Thyroid gland (tissue), 4 donors: ENCODE measurements around the gene BTBD19. TPM values are rescaled to one million over a fixed set of nuclear protein-coding genes. Genes with fewer than 3 reads are reported as not detected.

Experiments used
- DNase-seq, 2 donors: peaks; one replicate each; pipeline ENCODE4 v3.0.0-alpha.2; 2019
- H3K27ac ChIP-seq, 3 donors: fragments of 200-600 bp; sonication (generic); 1 replicate in 2 of 3; 2 replicates in 1 of 3; pipeline ENCODE4 v1.5.1; 2016 to 2019; ENCODE audit warnings: mild to moderate bottlenecking in 1 of 3, moderate library complexity in 1 of 3
- H3K27me3 ChIP-seq: fragments of 200-600 bp; sonication (generic); one replicate; pipeline ENCODE4 v1.5.1; 2019
- H3K36me3 ChIP-seq, 2 donors: fragments of 200-600 bp; sonication (generic); one replicate each; pipeline ENCODE4 v1.5.1; 2016 to 2019
- H3K4me1 ChIP-seq, 2 donors: fragments of 200-600 bp; sonication (generic); one replicate each; pipeline ENCODE4 v1.5.1; 2017 to 2019
- H3K4me3 ChIP-seq, 3 donors: fragments of 200-600 bp; sonication (generic); replicated peaks in 1 of 3; 1 replicate in 2 of 3; 2 replicates in 1 of 3; pipeline ENCODE4 v1.5.1; 2016; ENCODE audit warnings: mild to moderate bottlenecking in 1 of 3
- H3K9me3 ChIP-seq: fragments of 200-600 bp; sonication (generic); one replicate; pipeline ENCODE4 v1.5.1; 2017
- CTCF ChIP-seq, 6 experiments: fragments of 200-600 bp in 3 of 6; fragments of 450-650 bp in 3 of 6; sonication (generic) in 3 of 6; IDR thresholded peaks; one replicate each; pipeline ENCODE4 v1.5.1; 2016 to 2019; ENCODE audit warnings: antibody characterized with exemption in 6 of 6, mild to moderate bottlenecking in 2 of 6, inconsistent platforms in 1 of 6, moderate library complexity in 1 of 6
- POLR2A ChIP-seq, 2 donors: fragments of 450-650 bp; IDR thresholded peaks; one replicate each; pipeline ENCODE4 v1.6.1; 2017; ENCODE audit warnings: antibody characterized with exemption in 2 of 2, mild to moderate bottlenecking in 2 of 2, moderate library complexity in 1 of 2
- WGBS, 2 donors: methylation state at CpG; one replicate each; pipeline ENCODE4 v1.1.5; 2017; 5-methylcytosine and 5-hydroxymethylcytosine counted together
- intact Hi-C: fragments of 100-400 bp; cut with DNase I; formaldehyde crosslinking; loops from one replicate; pipeline ENCODE4 v1.15.1; 2023
- total RNA-seq, 4 donors: library from RNA; depleted of rRNA; stranded (reverse); fragments of >200 nt; gene quantifications; one replicate each; pipeline ENCODE4 v1.2.3, GENCODE V29; 2016

The BTBD19 gene
- total RNA-seq, 4 donors from 2014 or later, result 7.3 to 14.9 (median 9.2) TPM

DNA sequence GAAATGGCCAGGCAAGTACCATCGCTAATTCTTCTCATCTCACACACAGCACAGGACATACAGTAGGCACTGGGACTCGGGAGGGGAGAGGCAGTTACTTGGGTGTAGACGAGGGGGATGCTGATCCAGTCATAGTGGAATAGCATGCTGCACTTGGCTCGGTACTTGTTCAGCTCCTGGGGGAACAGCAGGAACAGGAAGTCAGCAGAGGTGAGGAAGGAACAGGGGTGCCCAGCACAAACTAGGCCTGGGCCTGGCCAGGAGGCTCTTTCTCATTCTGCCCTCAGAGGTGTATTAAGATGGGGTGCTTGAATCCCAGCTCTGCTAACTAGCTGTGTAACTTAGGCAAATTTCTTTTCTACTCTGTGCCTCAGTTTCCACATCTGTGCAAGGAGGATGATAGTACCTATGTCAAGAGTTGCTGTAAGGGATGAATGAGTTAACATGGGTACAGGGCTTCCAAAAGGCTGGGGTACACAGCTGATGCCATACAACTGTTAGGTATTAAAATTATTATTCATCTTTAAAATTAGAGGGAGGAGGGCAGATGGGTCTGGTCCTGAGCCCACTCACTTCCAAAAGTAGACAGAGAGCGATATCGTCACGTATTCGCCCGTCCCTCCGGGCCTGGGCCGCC is 22.7 kb upstream of the BTBD19 start:
- 33 to 65% methylated on average over 6 to 11 of the region's 11 CpGs for WGBS, 2 donors

DNA sequence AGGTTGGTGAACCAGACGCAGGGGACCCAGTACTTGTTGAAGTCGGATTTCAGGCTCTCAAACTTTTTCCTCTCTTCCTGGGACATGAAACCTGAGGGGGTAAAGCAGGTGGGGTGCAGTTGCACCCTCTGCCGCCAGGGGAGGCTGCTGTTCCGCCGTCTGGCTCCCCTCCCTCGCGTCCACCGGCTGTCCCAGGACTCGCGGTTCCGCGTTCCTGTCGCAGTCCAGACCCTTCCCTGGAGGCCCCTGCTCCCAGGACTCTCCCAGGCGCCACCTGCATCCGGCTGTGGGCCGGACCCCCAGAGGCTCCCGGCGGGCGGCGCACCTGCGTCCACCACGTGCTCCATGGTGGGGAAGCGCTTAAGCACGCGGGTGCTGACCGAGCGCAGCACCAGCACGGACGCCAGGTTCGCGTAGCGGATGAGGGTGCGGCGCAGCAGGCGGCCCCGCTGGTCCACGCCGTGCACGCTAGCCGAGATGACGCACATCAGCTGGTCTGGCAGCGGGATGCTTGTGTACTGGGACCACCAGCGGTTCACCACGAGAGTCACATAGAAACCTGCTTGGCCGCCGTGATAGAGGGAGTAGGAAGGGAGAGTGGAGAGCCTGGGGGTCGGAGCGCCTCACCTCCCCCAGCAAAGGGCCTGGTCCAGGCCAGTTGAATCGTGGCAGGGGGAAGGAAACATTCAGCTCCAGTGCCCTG is 22.0 kb upstream of the BTBD19 start:
- TF ChIP-seq CTCF (IDR thresholded peaks at IDR 0.05) (peak; percentile 99 to 100 (median 99)), POLR2A (IDR thresholded peaks at IDR 0.05) (peak in 1 of 2 donors; percentile 14)
- peak; percentile 81 for DNase-seq
- H3K36me3 ChIP-seq, result no peaks in the 10 kb centered on the region
- no peaks in the 10 kb centered on the region for H3K27me3 ChIP-seq
- peak overlapping the region; percentile 69 to 77 (median 73) for H3K27ac ChIP-seq
- H3K4me1 ChIP-seq, result peaks cover 18 to 31% of the 10 kb centered on the region in 2 donors
- no peaks in the 10 kb centered on the region for H3K9me3 ChIP-seq
- peak overlapping the region in 2 of 3 donors; percentile 8 to 33 for H3K4me3 ChIP-seq
- WGBS, 2 donors, result 7 to 10% methylated on average over 22 to 39 of the region's 49 CpGs
- intact Hi-C loops, result loop anchor here (5.0 to 10.0 kb wide), 2 partner anchors 51 to 61 kb away; no protein-coding TSS in a partner anchor

More for the DNA sequence above, 22.7 kb upstream of the BTBD19 start:
- peaks cover 18 to 31% of the 10 kb centered on the region in 2 donors for H3K4me1 ChIP-seq
- H3K36me3 ChIP-seq, result no peaks in the 10 kb centered on the region
- H3K27me3 ChIP-seq, result no peaks in the 10 kb centered on the region
- intact Hi-C loops, result loop anchor here (5.0 to 10.0 kb wide), 2 partner anchors 52 to 61 kb away; no protein-coding TSS in a partner anchor
- peak overlapping the region; percentile 44 to 77 (median 73) for H3K27ac ChIP-seq
- no peak for TF ChIP-seq POLR2A (IDR thresholded peaks at IDR 0.05)
- TF ChIP-seq CTCF (IDR thresholded peaks at IDR 0.05), result no peak
- no peak for DNase-seq
- H3K4me3 ChIP-seq, result peak overlapping the region in 2 of 3 donors; percentile 8 to 33
- H3K9me3 ChIP-seq, result no peaks in the 10 kb centered on the region

- no peak for TF ChIP-seq CTCF (IDR thresholded peaks at IDR 0.05)
- no peak for TF ChIP-seq POLR2A (IDR thresholded peaks at IDR 0.05)
- Histone ChIP-seq H3K27ac (peak overlapping the region; percentile 69 to 77 (median 73)), H3K4me1 (peaks cover 18 to 31% of the 10 kb centered on the region in 2 donors), H3K36me3 (no peaks in the 10 kb centered on the region), H3K27me3 (no peaks in the 10 kb centered on the region), H3K4me3 (peak overlapping the region in 1 of 3 donors; percentile 33), H3K9me3 (no peaks in the 10 kb centered on the region)
- 86 to 89% methylated on average over 8 to 9 of the region's 9 CpGs for WGBS, 2 donors
- no peak for DNase-seq
- intact Hi-C loops, result loop anchor here (5.0 to 10.0 kb wide), 2 partner anchors 50 to 62 kb away; no protein-coding TSS in a partner anchor
These were observed 21.4 kb upstream of the BTBD19 start for GRCh38 chr1:44786841-44787426.

DNA sequence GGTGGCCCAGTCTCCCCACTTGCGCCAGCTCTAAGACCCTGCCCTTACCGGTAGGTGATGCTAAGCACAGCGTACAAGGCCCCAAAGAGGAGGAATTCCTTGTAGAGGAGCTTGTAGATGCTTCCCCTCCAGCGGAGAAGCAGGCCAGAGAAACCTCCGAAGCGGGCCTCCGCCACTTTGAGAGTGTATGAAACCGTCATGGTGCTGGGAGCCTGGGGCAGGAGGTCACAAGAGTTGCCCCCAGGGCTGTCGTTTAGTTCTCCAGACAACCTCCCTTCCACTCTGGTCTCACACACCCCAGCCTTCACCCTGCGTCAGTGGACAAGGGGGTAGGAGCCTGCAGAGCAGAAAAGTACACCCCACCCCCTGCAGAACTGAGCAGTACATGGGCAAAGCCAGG is 20.8 kb upstream of the BTBD19 start:
- Histone ChIP-seq H3K27me3 (no peaks in the 10 kb centered on the region), H3K9me3 (no peaks in the 10 kb centered on the region), H3K27ac (no peak overlapping the region), H3K4me1 (peaks cover 18 to 31% of the 10 kb centered on the region in 2 donors), H3K36me3 (no peaks in the 10 kb centered on the region), H3K4me3 (no peak overlapping the region)
- WGBS, 2 donors, result 87 to 96% methylated on average over 7 to 9 of the region's 10 CpGs
- DNase-seq, result no peak
- TF ChIP-seq POLR2A (IDR thresholded peaks at IDR 0.05), result no peak
- no peak for TF ChIP-seq CTCF (IDR thresholded peaks at IDR 0.05)
- intact Hi-C loops, result loop anchor here (5.0 to 10.0 kb wide), 2 partner anchors 50 to 63 kb away; no protein-coding TSS in a partner anchor
